ENCODE measurements around the gene KIF26B. TPM values are rescaled to one million over a fixed set of nuclear protein-coding genes. Genes with fewer than 3 reads are reported as not detected.

KIF26B gene
- total RNA-seq, 1 experiment from 2014 or later, result 1.2 TPM

GRCh38 chr1:245686446-245687030, 531.8 kb downstream of the KIF26B start:
- no peaks in the 10 kb centered on the region for H3K36me3 Mint-ChIP-seq
- POLR2A ChIA-PET, result no interaction called here
- CTCF ChIA-PET, result no interaction called here
- no peak for ATAC-seq
- H3K27me3 Mint-ChIP-seq (ENCODE audit: low read depth), result peaks cover 21% of the 10 kb centered on the region
- H3K4me3 Mint-ChIP-seq, result no peak overlapping the region
- no peak for DNase-seq (ENCODE audit: low spot score)
- H3K27ac Mint-ChIP-seq, result no peak overlapping the region
- no peaks in the 10 kb centered on the region for H3K9me3 Mint-ChIP-seq
- TF ChIP-seq RELA (CRISPR knock-in tag; IDR thresholded peaks at IDR 0.05; ENCODE audit: borderline replicate concordance) (no peak), ZNF232 (CRISPR knock-in tag; IDR thresholded peaks at IDR 0.05) (no peak), NR1H2 (CRISPR knock-in tag; IDR thresholded peaks at IDR 0.05) (no peak), NFYB (CRISPR knock-in tag; conservative IDR thresholded peaks at IDR 0.05; ENCODE audit: low read depth) (no peak), SMAD4 (CRISPR knock-in tag; IDR thresholded peaks at IDR 0.05) (no peak), ATF1 (CRISPR knock-in tag; IDR thresholded peaks at IDR 0.05) (no peak), TEAD4 (CRISPR knock-in tag; IDR thresholded peaks at IDR 0.05) (no peak), ZNF396 (CRISPR knock-in tag; IDR thresholded peaks at IDR 0.05; ENCODE audit: borderline replicate concordance) (no peak), NFE2L1 (CRISPR knock-in tag; IDR thresholded peaks at IDR 0.05) (no peak), ZNF416 (CRISPR knock-in tag; IDR thresholded peaks at IDR 0.05) (no peak), FOXK1 (CRISPR knock-in tag; IDR thresholded peaks at IDR 0.05) (no peak), SMAD3 (CRISPR knock-in tag; IDR thresholded peaks at IDR 0.05; ENCODE audit: borderline replicate concordance) (no peak), ZBTB21 (CRISPR knock-in tag; IDR thresholded peaks at IDR 0.05; ENCODE audit: borderline replicate concordance) (no peak), FOXJ3 (CRISPR knock-in tag; IDR thresholded peaks at IDR 0.05; ENCODE audit: borderline replicate concordance) (no peak), ELF4 (CRISPR knock-in tag; IDR thresholded peaks at IDR 0.05; ENCODE audit: low read depth) (no peak), AR (CRISPR knock-in tag; IDR thresholded peaks at IDR 0.05) (no peak), E2F4 (CRISPR knock-in tag; IDR thresholded peaks at IDR 0.05; ENCODE audit: borderline replicate concordance, low read depth) (no peak)
- TF ChIP-seq, protein P1, sequence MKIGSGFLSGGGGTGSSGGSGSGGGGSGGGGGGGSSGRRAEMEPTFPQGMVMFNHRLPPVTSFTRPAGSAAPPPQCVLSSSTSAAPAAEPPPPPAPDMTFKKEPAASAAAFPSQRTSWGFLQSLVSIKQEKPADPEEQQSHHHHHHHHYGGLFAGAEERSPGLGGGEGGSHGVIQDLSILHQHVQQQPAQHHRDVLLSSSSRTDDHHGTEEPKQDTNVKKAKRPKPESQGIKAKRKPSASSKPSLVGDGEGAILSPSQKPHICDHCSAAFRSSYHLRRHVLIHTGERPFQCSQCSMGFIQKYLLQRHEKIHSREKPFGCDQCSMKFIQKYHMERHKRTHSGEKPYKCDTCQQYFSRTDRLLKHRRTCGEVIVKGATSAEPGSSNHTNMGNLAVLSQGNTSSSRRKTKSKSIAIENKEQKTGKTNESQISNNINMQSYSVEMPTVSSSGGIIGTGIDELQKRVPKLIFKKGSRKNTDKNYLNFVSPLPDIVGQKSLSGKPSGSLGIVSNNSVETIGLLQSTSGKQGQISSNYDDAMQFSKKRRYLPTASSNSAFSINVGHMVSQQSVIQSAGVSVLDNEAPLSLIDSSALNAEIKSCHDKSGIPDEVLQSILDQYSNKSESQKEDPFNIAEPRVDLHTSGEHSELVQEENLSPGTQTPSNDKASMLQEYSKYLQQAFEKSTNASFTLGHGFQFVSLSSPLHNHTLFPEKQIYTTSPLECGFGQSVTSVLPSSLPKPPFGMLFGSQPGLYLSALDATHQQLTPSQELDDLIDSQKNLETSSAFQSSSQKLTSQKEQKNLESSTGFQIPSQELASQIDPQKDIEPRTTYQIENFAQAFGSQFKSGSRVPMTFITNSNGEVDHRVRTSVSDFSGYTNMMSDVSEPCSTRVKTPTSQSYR (CRISPR knock-in tag; IDR thresholded peaks at IDR 0.05), result no peak
- no peaks in the 10 kb centered on the region for H3K4me1 Mint-ChIP-seq

GRCh38 chr1:245687152-245687635, 532.4 kb downstream of the KIF26B start:
- ATAC-seq (no peak), DNase-seq (ENCODE audit: low spot score) (no peak)
- Mint-ChIP-seq H3K27ac (no peak overlapping the region), H3K4me1 (no peaks in the 10 kb centered on the region), H3K4me3 (peak overlapping the region; percentile 47), H3K9me3 (no peaks in the 10 kb centered on the region), H3K27me3 (ENCODE audit: low read depth) (peaks cover 21% of the 10 kb centered on the region), H3K36me3 (no peaks in the 10 kb centered on the region)
- ChIA-PET CTCF (interaction anchor here (1.3 to 1.7 kb wide), 5 partner anchors 30 to 531 kb away, joined by 3 to 9 read pairs (median 4); partner anchors contain the start of gene KIF26B), POLR2A (interaction anchor here (0.6 kb wide), 1 partner anchor 811 kb away, joined by 3 read pairs; no protein-coding TSS in a partner anchor)
- TF ChIP-seq ZNF138 (CRISPR knock-in tag; conservative IDR thresholded peaks at IDR 0.05) (no peak), ZNF671 (CRISPR knock-in tag; IDR thresholded peaks at IDR 0.05) (no peak), IRF1 (CRISPR knock-in tag; IDR thresholded peaks at IDR 0.05) (no peak), SMAD4 (CRISPR knock-in tag; IDR thresholded peaks at IDR 0.05) (no peak), SOX15 (CRISPR knock-in tag; IDR thresholded peaks at IDR 0.05) (no peak), CDX4 (CRISPR knock-in tag; IDR thresholded peaks at IDR 0.05; ENCODE audit: borderline replicate concordance) (no peak)
- TF ChIP-seq, protein P2, sequence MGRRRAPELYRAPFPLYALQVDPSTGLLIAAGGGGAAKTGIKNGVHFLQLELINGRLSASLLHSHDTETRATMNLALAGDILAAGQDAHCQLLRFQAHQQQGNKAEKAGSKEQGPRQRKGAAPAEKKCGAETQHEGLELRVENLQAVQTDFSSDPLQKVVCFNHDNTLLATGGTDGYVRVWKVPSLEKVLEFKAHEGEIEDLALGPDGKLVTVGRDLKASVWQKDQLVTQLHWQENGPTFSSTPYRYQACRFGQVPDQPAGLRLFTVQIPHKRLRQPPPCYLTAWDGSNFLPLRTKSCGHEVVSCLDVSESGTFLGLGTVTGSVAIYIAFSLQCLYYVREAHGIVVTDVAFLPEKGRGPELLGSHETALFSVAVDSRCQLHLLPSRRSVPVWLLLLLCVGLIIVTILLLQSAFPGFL (CRISPR knock-in tag; IDR thresholded peaks at IDR 0.05; ENCODE audit: borderline replicate concordance), result no peak
- TF ChIP-seq, protein P3, sequence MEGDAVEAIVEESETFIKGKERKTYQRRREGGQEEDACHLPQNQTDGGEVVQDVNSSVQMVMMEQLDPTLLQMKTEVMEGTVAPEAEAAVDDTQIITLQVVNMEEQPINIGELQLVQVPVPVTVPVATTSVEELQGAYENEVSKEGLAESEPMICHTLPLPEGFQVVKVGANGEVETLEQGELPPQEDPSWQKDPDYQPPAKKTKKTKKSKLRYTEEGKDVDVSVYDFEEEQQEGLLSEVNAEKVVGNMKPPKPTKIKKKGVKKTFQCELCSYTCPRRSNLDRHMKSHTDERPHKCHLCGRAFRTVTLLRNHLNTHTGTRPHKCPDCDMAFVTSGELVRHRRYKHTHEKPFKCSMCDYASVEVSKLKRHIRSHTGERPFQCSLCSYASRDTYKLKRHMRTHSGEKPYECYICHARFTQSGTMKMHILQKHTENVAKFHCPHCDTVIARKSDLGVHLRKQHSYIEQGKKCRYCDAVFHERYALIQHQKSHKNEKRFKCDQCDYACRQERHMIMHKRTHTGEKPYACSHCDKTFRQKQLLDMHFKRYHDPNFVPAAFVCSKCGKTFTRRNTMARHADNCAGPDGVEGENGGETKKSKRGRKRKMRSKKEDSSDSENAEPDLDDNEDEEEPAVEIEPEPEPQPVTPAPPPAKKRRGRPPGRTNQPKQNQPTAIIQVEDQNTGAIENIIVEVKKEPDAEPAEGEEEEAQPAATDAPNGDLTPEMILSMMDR (IDR thresholded peaks at IDR 0.05), result no peak
